Measurements from ENCODE around the gene ZNF837.
A peak's percentile ranks its signal among the peaks of the same experiment; 100 is the strongest.

DNA sequence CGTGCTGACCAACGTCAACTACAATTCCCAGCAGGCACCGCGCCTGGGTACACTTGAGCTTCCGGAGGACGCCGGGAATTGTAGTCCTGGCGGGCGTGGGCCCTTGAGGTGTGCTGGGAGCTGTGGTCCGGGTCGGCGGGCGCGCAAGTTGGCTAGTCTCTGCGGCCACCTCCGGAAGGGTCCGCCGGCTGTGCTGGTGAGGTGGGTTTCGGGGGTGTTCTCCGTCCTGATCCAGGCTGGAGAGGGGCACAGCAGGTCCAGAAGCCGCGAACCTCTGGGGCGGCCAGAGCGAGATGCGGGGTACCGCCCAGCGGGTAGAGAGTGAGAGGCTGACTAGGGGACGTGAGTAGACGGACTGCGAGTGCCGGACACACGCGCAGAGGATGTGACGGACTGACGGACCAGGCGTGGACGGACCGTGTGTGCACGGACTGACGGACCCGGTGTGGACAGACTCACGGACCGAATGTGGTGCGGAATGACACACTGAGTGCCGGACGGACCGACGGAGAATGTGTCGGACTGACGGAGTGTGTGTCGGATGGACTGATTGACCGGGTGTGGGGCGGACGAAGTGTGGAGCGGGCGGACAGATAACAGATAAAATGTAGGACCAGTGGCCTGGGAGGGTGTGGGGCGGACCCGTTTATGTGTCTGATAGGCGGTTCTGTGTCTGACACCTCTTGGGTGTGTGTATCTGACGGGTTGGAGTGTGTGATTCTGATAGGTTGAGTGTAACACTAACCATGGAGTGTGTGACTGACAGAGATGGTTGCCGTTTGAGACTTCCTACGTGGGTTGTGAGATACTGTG is 53.7 kb downstream of the ZNF837 start, which contains the start of gene ZSCAN22:
- TF ChIP-seq FOXM1 (IDR thresholded peaks at IDR 0.05; ENCODE audit: borderline replicate concordance), result no peak
- TF ChIP-seq TARDBP (IDR thresholded peaks at IDR 0.05), result no peak
- peak; percentile 80 for TF ChIP-seq CTBP1 (IDR thresholded peaks at IDR 0.05; ENCODE audit: borderline replicate concordance)
- no peak for TF ChIP-seq ARNT (IDR thresholded peaks at IDR 0.05)
- TF ChIP-seq, protein P1, sequence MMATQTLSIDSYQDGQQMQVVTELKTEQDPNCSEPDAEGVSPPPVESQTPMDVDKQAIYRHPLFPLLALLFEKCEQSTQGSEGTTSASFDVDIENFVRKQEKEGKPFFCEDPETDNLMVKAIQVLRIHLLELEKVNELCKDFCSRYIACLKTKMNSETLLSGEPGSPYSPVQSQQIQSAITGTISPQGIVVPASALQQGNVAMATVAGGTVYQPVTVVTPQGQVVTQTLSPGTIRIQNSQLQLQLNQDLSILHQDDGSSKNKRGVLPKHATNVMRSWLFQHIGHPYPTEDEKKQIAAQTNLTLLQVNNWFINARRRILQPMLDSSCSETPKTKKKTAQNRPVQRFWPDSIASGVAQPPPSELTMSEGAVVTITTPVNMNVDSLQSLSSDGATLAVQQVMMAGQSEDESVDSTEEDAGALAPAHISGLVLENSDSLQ (IDR thresholded peaks at IDR 0.05), result peak; percentile 85
- peak; percentile 87 for TF ChIP-seq ELF4 (IDR thresholded peaks at IDR 0.05)
- peak; percentile 42; the same call in 1 of the 2 replicates for TF ChIP-seq L3MBTL2 (conservative IDR thresholded peaks at IDR 0.05)
- no peak for TF ChIP-seq ZNF384 (IDR thresholded peaks at IDR 0.05)
- TF ChIP-seq NFRKB (IDR thresholded peaks at IDR 0.05), result no peak
- no peak for TF ChIP-seq SP1 (IDR thresholded peaks at IDR 0.05)
- no peak for TF ChIP-seq FOXK2 (IDR thresholded peaks at IDR 0.05)
- no peak for TF ChIP-seq LEF1 (IDR thresholded peaks at IDR 0.05; ENCODE audit: borderline replicate concordance)

All from HEK293T (cell line).